ENCODE data around the gene ZNRF2. TPM values are rescaled to one million over a fixed set of nuclear protein-coding genes. Genes with fewer than 3 reads are reported as not detected.

Gene ZNRF2
- total and polyA plus RNA-seq, 2 experiments from 2014 or later: 18.6 to 46.7 TPM

GRCh38 chr7:30390736-30391636 is 106.6 kb downstream of the ZNRF2 start:
- Histone ChIP-seq H3K9me3 (ENCODE audit: low read depth) (no peaks in the 10 kb centered on the region), H3K4me3 (no peak overlapping the region)
- DNase-seq (ENCODE audit: low read depth in 1 of 2, low spot score in 1 of 2): no peak

GRCh38 chr7:30391806-30392205 is 107.4 kb downstream of the ZNRF2 start:
- TF ChIP-seq CTCF (IDR thresholded peaks at IDR 0.05; ENCODE audit: low read depth, low read length): no peak
- Histone ChIP-seq H3K27ac (no peak overlapping the region), H3K4me3 (no peak overlapping the region), H3K27me3 (no peaks in the 10 kb centered on the region), H3K36me3 (no peaks in the 10 kb centered on the region), H3K9me3 (ENCODE audit: low read depth) (no peaks in the 10 kb centered on the region), H3K4me1 (ENCODE audit: low read depth) (no peaks in the 10 kb centered on the region)
- DNase-seq (ENCODE audit: low read depth in 1 of 2, low spot score in 1 of 2): no peak

More at GRCh38 chr7:30390736-30391636, 106.6 kb downstream of the ZNRF2 start:
- Histone ChIP-seq H3K4me1 (ENCODE audit: low read depth) (no peaks in the 10 kb centered on the region), H3K27me3 (no peaks in the 10 kb centered on the region), H3K27ac (peak overlapping the region; percentile 51), H3K36me3 (no peaks in the 10 kb centered on the region)
- no peak for TF ChIP-seq CTCF (IDR thresholded peaks at IDR 0.05; ENCODE audit: low read depth, low read length)

GRCh38 chr7:30395676-30396075 is 111.3 kb downstream of the ZNRF2 start:
- no peak overlapping the region for H3K27ac ChIP-seq

GRCh38 chr7:30396389-30396788 is 112.0 kb downstream of the ZNRF2 start:
- Histone ChIP-seq H3K36me3 (no peaks in the 10 kb centered on the region), H3K27ac (no peak overlapping the region), H3K4me1 (ENCODE audit: low read depth) (peaks cover 10% of the 10 kb centered on the region), H3K27me3 (no peaks in the 10 kb centered on the region), H3K4me3 (no peak overlapping the region), H3K9me3 (ENCODE audit: low read depth) (no peaks in the 10 kb centered on the region)
- DNase-seq (ENCODE audit: low read depth in 1 of 2, low spot score in 1 of 2): peak in 1 of 2 donors; percentile 15
- peak; percentile 30 for TF ChIP-seq CTCF (IDR thresholded peaks at IDR 0.05; ENCODE audit: low read depth, low read length)

More at GRCh38 chr7:30395676-30396075, 111.3 kb downstream of the ZNRF2 start:
- H3K27me3 ChIP-seq: no peaks in the 10 kb centered on the region
- DNase-seq (ENCODE audit: low read depth in 1 of 2, low spot score in 1 of 2): no peak
- no peaks in the 10 kb centered on the region for H3K36me3 ChIP-seq
- H3K4me3 ChIP-seq: no peak overlapping the region
- H3K9me3 ChIP-seq (ENCODE audit: low read depth): no peaks in the 10 kb centered on the region
- H3K4me1 ChIP-seq (ENCODE audit: low read depth): peaks cover 4% of the 10 kb centered on the region
- no peak for TF ChIP-seq CTCF (IDR thresholded peaks at IDR 0.05; ENCODE audit: low read depth, low read length)

- Histone ChIP-seq H3K4me3 (no peak overlapping the region), H3K9me3 (ENCODE audit: low read depth) (no peaks in the 10 kb centered on the region), H3K27me3 (no peaks in the 10 kb centered on the region), H3K27ac (no peak overlapping the region), H3K36me3 (no peaks in the 10 kb centered on the region), H3K4me1 (ENCODE audit: low read depth) (peaks cover 10% of the 10 kb centered on the region)
- TF ChIP-seq CTCF (IDR thresholded peaks at IDR 0.05; ENCODE audit: low read depth, low read length): no peak
- DNase-seq (ENCODE audit: low read depth in 1 of 2, low spot score in 1 of 2): no peak
Measured at GRCh38 chr7:30403477-30403876, 119.1 kb downstream of the ZNRF2 start.

Data from cardiac muscle cell (in vitro differentiated cells and primary cell).